Progenitor cell of endocrine pancreas (in vitro differentiated cells): ENCODE measurements around the gene RNF224. TPM values are rescaled to one million over a fixed set of nuclear protein-coding genes. Genes with fewer than 3 reads are reported as not detected.

Experiments used
- DNase-seq: peaks from one replicate; pipeline ENCODE4 v3.0.0; 2021; ENCODE audit warnings: low spot score; ENCODE audit not compliant: unreplicated experiment
- H3K27ac Mint-ChIP-seq: 2 replicates; pipeline ENCODE4 v1.8.0; 2021; ENCODE audit warnings: mild to moderate bottlenecking, moderate library complexity, mixed read lengths
- H3K27me3 Mint-ChIP-seq: 2 replicates; pipeline ENCODE4 v1.8.0; 2021; ENCODE audit warnings: mixed read lengths
- H3K36me3 Mint-ChIP-seq: 2 replicates; pipeline ENCODE4 v1.8.0; 2022; ENCODE audit warnings: mixed read lengths; ENCODE audit not compliant: insufficient read depth
- H3K4me1 Mint-ChIP-seq: 2 replicates; pipeline ENCODE4 v1.8.0; 2021; ENCODE audit warnings: low read depth, mixed read lengths
- H3K4me3 Mint-ChIP-seq: 2 replicates; pipeline ENCODE4 v1.8.0; 2021; ENCODE audit warnings: low read depth, mild to moderate bottlenecking, moderate library complexity, mixed read lengths
- H3K9me3 Mint-ChIP-seq: 2 replicates; pipeline ENCODE4 v1.8.0; 2021; ENCODE audit warnings: low read depth, mixed read lengths
- total RNA-seq: library from RNA; stranded (reverse); gene quantifications from 2 replicates; pipeline ENCODE4 v1.2.1, GENCODE V29; 2021
- TF ChIP-seq, protein P1 (sequence below): fragments of 200-600 bp; sonication (generic); IDR thresholded peaks from one replicate; pipeline ENCODE4 v1.5.0; 2021; ENCODE audit warnings: antibody characterized with exemption, mild to moderate bottlenecking; ENCODE audit not compliant: unreplicated experiment

The RNF224 gene
- total RNA-seq, 1 donor from 2014 or later, result 0.53 TPM

- Mint-ChIP-seq H3K36me3 (peaks cover 4% of the 10 kb centered on the region), H3K27me3 (no peaks in the 10 kb centered on the region), H3K4me3 (no peak overlapping the region), H3K27ac (no peak overlapping the region), H3K4me1 (peaks cover 10% of the 10 kb centered on the region), H3K9me3 (no peaks in the 10 kb centered on the region)
- TF ChIP-seq, protein P1, sequence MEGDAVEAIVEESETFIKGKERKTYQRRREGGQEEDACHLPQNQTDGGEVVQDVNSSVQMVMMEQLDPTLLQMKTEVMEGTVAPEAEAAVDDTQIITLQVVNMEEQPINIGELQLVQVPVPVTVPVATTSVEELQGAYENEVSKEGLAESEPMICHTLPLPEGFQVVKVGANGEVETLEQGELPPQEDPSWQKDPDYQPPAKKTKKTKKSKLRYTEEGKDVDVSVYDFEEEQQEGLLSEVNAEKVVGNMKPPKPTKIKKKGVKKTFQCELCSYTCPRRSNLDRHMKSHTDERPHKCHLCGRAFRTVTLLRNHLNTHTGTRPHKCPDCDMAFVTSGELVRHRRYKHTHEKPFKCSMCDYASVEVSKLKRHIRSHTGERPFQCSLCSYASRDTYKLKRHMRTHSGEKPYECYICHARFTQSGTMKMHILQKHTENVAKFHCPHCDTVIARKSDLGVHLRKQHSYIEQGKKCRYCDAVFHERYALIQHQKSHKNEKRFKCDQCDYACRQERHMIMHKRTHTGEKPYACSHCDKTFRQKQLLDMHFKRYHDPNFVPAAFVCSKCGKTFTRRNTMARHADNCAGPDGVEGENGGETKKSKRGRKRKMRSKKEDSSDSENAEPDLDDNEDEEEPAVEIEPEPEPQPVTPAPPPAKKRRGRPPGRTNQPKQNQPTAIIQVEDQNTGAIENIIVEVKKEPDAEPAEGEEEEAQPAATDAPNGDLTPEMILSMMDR, result no peak
- no peak for DNase-seq
Measured at GRCh38 chr9:137214620-137215019, 12.7 kb upstream of the RNF224 start.

DNA sequence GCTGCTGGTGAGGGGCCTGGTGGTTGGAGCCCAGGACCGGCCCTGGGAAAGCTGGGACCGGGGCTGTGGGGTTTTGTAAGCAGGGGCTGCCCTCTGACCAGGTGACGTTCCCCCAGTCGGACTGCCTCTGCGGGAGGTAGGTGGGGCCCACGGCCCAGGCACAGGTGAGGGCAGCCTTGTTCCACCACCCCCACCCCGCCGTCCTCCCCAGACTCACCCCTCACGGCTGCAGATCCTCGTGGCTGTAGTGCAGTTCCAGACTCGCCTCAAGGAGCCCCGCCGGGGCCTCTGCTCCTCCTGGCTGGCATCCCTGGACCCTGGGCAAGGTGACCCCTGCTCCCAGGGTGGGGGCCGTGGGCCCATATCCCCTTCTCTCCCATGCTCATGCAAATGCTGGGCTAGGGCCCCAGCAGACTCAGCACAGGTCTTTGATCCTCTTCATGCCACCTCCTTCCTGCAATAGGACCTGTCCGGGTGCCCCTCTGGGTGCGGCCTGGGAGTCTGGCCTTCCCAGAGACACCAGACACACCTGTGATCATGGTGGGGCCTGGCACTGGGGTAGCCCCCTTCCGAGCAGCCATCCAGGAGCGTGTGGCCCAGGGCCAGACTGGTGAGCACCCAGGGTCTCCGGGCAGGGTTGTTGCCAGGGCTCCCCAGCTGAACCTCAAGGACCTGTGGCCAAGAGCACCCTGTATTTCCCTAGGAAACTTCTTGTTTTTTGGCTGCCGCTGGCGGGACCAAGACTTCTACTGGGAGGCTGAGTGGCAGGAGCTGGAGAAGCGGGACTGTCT, 11.9 kb upstream of the RNF224 start:
- H3K27ac Mint-ChIP-seq, result no peak overlapping the region
- DNase-seq, result no peak
- no peak overlapping the region for H3K4me3 Mint-ChIP-seq
- H3K4me1 Mint-ChIP-seq, result peaks cover 10% of the 10 kb centered on the region
- TF ChIP-seq, protein P1, result no peak
- peaks cover 4% of the 10 kb centered on the region for H3K36me3 Mint-ChIP-seq
- no peaks in the 10 kb centered on the region for H3K9me3 Mint-ChIP-seq
- no peaks in the 10 kb centered on the region for H3K27me3 Mint-ChIP-seq

DNA sequence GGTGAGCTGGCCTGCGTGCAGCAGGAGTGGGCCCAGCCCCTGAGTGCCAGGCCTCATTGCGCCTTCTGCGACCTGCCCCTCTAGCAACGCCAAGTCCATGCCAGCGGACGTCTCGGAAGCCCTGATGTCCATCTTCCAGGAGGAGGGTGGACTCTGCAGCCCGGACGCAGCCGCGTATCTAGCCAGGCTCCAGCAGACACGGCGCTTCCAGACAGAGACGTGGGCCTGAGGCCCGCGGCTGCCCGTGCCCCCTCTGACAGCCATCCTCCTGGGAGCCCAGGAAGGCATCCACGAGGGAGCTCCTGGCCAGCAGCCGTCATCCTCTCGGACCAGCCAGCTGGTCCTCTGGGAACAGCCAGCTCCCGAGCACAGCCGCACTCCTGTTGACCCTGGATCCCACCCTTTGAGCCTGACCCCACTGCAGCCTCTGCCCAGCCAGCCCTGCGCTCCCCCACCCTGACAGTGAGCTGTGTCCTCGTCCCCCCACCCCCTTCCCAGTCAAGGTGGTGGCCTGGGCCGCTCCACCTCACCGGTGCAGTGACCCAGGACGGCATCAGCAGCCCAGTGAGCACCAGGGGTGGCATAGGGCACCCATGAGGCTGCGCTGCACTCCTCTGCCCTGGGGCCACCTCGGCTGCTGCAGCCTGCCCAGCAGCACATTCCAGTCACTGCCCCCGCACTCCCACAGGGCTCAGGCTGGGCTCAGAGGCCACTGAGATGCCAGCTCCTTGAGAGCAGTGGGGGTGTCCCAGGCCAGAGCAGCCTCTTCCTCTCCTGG, 10.9 kb upstream of the RNF224 start:
- no peak for DNase-seq
- H3K27me3 Mint-ChIP-seq, result no peaks in the 10 kb centered on the region
- H3K4me1 Mint-ChIP-seq, result peaks cover 10% of the 10 kb centered on the region
- H3K36me3 Mint-ChIP-seq, result peaks cover 3% of the 10 kb centered on the region
- TF ChIP-seq, protein P1, result no peak
- no peak overlapping the region for H3K27ac Mint-ChIP-seq
- H3K4me3 Mint-ChIP-seq, result no peak overlapping the region
- no peaks in the 10 kb centered on the region for H3K9me3 Mint-ChIP-seq

DNA sequence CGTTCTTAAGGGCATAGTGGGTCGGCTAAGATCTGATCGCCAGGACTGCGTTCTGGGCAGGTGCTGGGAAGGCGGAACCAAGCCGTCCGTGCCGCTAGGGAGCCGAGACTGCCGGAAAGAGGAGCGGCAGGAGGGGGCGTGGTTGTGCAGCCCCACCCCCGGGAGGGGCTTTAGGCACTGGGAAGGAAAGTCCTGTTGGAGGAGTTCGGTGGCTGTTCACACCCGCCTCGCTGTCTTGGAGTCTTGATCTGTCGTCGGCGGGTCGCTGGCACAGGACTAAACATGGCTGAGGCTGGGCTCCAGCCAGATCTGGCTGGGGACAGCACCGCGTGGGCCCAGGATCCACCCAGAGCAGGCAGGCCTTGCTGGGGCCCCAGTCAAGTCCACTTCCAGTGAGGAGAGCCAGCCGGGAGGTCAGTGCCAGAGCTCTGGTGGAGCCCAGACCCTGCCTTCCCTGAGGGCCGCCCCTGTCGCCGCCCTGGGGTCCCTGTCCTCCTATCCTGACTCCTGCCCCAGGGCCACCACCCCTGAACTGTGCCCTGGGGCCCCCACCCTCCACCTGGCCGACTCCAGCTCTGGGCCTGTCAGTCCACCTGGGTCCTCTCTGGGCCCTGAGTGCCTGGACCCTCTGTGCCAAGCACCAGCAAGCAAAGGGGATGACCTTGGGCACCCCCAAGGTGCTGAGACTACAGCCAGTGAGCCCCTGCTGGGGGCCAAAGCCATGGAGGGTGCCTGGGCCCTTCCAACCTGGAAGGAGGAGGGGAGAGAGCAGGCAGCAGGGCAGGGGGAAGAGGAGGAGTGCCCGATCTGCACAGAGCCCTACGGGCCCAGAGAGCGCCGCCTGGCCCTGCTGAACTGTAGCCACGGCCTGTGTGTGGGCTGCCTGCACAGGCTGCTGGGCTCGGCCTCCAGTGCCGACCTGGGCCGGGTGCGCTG, 9.8 kb upstream of the RNF224 start:
- H3K27me3 Mint-ChIP-seq, result no peaks in the 10 kb centered on the region
- peaks cover 3% of the 10 kb centered on the region for H3K36me3 Mint-ChIP-seq
- no peak overlapping the region for H3K4me3 Mint-ChIP-seq
- DNase-seq, result no peak
- TF ChIP-seq, protein P1, result no peak
- H3K4me1 Mint-ChIP-seq, result peaks cover 10% of the 10 kb centered on the region
- H3K27ac Mint-ChIP-seq, result no peak overlapping the region
- no peaks in the 10 kb centered on the region for H3K9me3 Mint-ChIP-seq
